ENCODE measurements around the gene ANK2.

Gene ANK2

DNA sequence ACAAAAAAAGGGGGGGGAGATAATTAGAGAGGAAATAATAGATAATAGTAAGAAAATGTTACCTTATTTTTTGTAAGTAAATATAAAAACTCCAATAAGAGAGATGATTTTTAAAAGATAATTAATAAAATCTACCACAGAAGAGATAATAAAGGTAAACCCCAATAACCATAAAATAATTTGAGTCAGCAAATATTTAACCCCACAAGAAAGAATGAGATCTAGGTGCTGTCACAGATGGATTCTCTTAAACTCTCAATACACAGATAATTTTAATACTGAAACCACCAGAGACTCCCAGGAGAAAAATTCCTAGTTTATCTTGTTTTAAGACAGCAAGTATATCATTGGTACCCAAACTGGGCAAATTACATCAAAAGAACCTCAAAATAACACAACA is 341.4 kb downstream of the ANK2 start:
- TF ChIP-seq Cebpa-rat (IDR thresholded peaks at IDR 0.05) = no peak
- Histone ChIP-seq H3K9ac (no peak overlapping the region), H4K20me1 (no peaks in the 10 kb centered on the region), H3K9me3 (peaks cover 10% of the 10 kb centered on the region; the same call in 1 of the 2 replicates), H3K27me3 (no peaks in the 10 kb centered on the region), H3K4me1 (peaks cover 4% of the 10 kb centered on the region), H3K27ac (no peak overlapping the region), H3K36me3 (no peaks in the 10 kb centered on the region), H3K4me2 (no peak overlapping the region), H3K4me3 (no peak overlapping the region)

DNA sequence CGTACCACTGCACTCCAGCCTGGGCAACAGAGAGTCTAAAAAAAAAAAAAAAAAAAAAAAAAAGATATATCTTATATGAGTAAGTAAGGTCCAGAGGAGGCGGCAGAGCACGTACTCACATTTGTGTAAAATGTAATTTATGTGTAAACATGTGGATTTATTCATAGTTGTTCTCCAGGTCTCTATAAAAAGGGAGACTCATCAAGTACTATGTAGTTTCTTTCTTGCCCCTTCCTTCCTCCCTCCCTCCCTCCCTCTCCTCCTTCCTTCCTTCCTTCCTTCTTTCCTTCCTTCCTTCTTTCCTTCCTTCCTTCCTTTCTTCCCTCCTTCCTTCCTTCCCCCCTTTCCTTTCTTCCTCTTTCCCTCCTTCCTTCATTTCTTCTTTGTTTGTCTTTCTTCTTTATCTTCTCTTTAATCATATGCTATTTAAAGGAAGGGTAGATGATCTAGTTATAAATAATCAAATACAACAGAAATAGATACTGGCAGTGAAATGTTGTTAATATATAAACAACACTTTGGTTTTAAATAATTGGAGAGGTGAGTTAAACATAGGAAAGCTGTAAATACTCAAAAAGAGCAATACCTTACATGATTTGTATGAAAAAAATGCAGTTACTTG is 344.8 kb downstream of the ANK2 start:
- H3K9ac ChIP-seq = no peak overlapping the region
- no peak overlapping the region for H3K4me2 ChIP-seq
- no peaks in the 10 kb centered on the region for H4K20me1 ChIP-seq

DNA sequence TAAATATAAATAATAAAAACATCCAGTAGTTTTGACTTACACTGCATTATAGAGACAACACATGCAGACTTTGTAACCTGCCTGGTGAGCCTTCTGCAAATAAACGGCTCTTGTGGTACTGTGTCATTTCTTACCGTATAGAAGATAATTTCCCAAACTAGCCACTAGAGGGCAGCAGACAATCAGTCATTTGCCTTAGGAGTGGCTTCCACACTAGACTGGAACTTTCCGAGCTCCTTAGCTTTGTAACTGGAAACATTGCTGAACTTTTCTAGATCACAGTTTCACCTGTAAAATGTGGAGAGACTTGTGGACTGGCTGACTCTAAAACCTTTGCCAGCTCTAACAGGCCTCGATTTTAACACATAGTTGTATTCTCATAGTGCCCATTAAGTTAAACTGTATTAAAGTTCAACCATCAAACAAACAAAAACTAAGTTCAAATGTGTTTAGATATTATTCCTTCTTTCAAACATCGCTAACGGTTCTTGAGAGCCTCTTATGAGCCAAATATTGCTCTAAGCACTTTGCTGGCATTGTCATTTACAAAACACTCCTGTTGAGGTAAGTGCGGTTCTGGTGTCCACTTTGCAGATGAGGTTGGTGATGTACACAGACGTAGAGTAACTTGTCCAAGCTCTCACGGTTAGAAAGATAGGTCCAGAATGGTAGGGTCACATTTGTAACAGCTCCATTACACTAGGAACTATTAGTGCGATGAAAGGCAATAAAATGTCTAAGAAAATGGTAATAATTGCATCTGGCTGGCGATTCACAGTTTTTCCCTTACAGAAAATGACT is 345.5 kb downstream of the ANK2 start:
- no peaks in the 10 kb centered on the region for H3K27me3 ChIP-seq
- no peak overlapping the region for H3K9ac ChIP-seq
- no peak overlapping the region for H3K27ac ChIP-seq
- H4K20me1 ChIP-seq = no peaks in the 10 kb centered on the region
- H3K4me2 ChIP-seq = no peak overlapping the region
- no peak overlapping the region for H3K4me3 ChIP-seq
- peaks cover 4% of the 10 kb centered on the region for H3K4me1 ChIP-seq
- TF ChIP-seq Cebpa-rat (IDR thresholded peaks at IDR 0.05) = no peak
- H3K9me3 ChIP-seq = 0 out of 2 replicates have a peak, but pooled peaks cover under 1% of the 10 kb centered on the region
- no peaks in the 10 kb centered on the region for H3K36me3 ChIP-seq

More for the DNA sequence above, 344.8 kb downstream of the ANK2 start:
- Histone ChIP-seq H3K27ac (no peak overlapping the region), H3K4me3 (no peak overlapping the region), H3K36me3 (no peaks in the 10 kb centered on the region), H3K9me3 (0 out of 2 replicates have a peak, but pooled peaks cover 2% of the 10 kb centered on the region), H3K4me1 (peaks cover 4% of the 10 kb centered on the region), H3K27me3 (no peaks in the 10 kb centered on the region)
- no peak for TF ChIP-seq Cebpa-rat (IDR thresholded peaks at IDR 0.05)

DNA sequence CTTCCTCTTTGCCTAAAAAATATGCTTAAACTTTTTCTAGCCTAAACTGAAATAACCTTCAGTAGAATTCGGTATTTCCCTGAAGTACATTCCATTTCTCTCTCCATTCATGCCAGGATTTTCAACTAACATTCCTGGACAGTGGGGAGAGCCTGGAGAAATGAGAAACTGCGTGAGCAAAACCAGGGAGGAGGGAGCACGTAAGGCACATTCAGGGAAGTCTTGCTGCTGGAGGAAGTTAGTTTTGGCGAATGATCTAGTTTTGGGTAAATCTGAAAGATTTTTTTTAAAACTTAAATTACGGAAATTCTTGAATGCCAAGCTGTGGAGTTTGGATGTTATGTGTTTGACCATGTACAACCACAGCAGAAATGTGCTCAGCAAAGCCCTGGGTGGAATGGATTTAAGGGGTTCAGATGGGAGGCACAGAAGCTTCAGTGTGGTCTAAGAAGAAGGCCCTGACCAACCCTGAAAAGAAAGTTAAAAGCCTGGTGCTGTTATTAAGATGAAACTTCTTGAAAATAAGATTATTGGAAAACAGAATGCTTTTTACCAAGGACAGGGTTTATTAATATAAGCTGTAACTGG is 347.8 kb downstream of the ANK2 start:
- Histone ChIP-seq H3K27me3 (no peaks in the 10 kb centered on the region), H3K27ac (no peak overlapping the region), H3K9ac (no peak overlapping the region), H3K4me3 (no peak overlapping the region), H3K4me2 (no peak overlapping the region), H3K4me1 (peaks cover 4% of the 10 kb centered on the region), H4K20me1 (no peaks in the 10 kb centered on the region), H3K9me3 (0 out of 2 replicates have a peak, but pooled peaks cover 8% of the 10 kb centered on the region), H3K36me3 (no peaks in the 10 kb centered on the region)
- TF ChIP-seq Cebpa-rat (IDR thresholded peaks at IDR 0.05) = no peak

DNA sequence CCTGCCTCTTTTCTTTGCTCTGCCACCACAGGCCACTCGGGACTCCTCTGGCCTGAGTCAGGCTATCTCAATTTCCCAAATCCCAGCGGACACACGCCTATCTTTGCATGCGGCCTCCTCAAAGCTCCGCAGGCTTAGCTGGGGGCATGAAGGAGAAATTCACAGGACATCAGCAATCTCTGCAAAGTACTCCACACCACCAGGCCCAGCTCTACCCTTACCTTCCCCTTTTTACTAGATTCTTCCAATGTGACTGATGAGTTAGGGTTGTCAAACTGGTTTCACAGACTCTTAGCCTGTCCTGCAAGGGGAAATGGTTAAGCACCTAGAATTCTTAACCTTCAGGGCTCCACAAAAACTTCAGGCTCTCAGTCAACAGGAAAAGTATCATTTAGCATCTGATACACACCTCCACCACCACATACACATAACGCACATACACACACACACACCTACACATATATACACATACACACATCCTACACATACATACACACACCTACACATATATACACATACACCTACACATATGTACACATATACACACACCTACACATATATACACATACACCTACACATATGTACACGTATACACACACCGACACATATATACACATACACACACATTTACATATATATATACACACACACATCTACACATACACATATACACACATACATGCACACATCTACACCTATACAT is 349.1 kb downstream of the ANK2 start:
- H3K27ac ChIP-seq = no peak overlapping the region
- no peak for TF ChIP-seq Cebpa-rat (IDR thresholded peaks at IDR 0.05)
- H3K4me3 ChIP-seq = no peak overlapping the region
- H4K20me1 ChIP-seq = no peaks in the 10 kb centered on the region
- H3K27me3 ChIP-seq = no peaks in the 10 kb centered on the region
- no peaks in the 10 kb centered on the region for H3K36me3 ChIP-seq
- H3K9ac ChIP-seq = no peak overlapping the region
- no peak overlapping the region for H3K4me2 ChIP-seq
- peaks cover 4% of the 10 kb centered on the region for H3K4me1 ChIP-seq
- H3K9me3 ChIP-seq = 0 out of 2 replicates have a peak, but pooled peaks cover 8% of the 10 kb centered on the region

DNA sequence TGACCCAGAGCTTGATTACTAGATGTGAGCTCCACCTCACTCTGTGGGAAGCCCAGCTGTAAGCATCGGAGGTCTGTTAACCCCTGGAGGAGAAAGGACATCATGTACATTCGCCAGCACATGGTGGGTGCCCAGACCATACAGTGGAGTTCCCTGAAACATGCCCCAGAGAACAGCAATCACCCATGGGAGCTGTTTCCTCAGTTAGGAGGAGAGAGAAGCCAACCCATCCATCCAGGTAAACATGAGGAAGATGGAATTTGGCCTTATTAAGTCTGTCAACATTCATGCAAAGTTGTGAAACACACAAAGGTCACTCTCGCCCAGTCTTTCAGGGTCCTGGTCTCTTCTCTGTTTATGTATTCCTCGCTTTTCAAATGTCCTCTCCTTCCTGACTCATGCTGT is 354.7 kb downstream of the ANK2 start:
- Histone ChIP-seq H3K9me3 (0 out of 2 replicates have a peak, but pooled peaks cover 8% of the 10 kb centered on the region), H3K36me3 (no peaks in the 10 kb centered on the region), H3K9ac (no peak overlapping the region), H4K20me1 (no peaks in the 10 kb centered on the region), H3K4me2 (no peak overlapping the region), H3K4me1 (no peaks in the 10 kb centered on the region), H3K4me3 (no peak overlapping the region), H3K27ac (no peak overlapping the region), H3K27me3 (no peaks in the 10 kb centered on the region)
- TF ChIP-seq Cebpa-rat (IDR thresholded peaks at IDR 0.05) = no peak

DNA sequence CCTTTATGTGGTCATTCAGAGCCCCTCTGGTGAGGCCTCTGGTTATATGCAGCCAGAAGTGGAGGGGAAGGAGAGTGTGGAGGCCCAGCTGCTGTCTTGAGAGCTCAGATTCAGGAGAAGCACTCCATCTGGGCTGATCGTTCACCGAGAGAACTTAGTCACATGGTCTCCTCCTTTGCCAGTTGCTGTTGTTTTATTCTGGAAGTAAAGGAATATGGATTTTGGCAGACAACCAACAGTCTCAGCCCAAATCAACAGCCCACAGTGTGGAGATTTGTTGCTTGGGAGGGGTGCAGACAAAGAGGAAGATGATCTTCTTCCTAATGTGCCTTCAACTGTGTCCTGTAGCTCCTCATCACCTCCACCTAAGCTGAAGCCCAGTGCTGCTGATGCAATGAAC is 355.4 kb downstream of the ANK2 start:
- no peaks in the 10 kb centered on the region for H3K4me1 ChIP-seq
- 0 out of 2 replicates have a peak, but pooled peaks cover 8% of the 10 kb centered on the region for H3K9me3 ChIP-seq
- no peak overlapping the region for H3K4me3 ChIP-seq
- no peak overlapping the region for H3K27ac ChIP-seq
- H3K4me2 ChIP-seq = no peak overlapping the region
- no peaks in the 10 kb centered on the region for H3K36me3 ChIP-seq
- H3K9ac ChIP-seq = no peak overlapping the region
- no peak for TF ChIP-seq Cebpa-rat (IDR thresholded peaks at IDR 0.05)
- no peaks in the 10 kb centered on the region for H4K20me1 ChIP-seq
- H3K27me3 ChIP-seq = no peaks in the 10 kb centered on the region

DNA sequence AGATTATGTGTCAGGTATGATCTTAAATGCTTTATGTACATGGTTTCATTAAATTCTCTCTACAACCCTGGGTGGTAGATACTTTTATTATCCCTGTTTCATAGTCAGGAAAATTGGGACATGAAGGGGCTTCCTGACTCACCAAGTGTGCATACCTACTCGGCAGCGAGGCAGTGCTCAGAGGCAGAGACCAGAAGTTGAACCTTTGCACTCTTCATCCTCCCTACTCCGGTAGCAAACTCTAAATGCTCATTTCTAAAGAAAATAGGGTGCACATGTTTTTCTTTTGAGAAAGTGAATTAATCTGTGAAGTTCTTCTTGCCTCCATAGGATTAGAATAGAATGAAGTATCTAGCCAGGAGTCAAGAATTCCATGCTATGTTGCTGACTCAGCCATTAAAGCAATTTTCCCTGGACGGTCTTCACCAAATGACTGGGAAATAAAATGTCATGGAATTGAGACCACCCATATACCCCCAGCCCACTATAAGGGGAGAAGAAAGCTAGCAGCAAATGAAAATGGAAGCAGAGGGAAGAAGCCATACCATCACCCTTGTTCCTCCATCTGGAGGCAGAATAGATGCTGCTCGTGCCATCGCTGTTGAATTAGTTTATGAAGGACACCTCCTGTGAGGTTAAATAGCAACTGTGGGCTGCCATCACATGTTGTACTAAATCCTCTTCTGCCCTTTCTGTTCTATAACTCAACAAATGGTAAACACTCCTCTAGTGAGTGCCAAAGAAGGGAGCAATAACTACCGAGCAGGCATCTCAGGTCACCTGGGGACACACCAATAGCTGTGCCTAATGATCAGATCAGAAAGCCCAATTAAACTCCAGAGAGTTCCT is 356.6 kb downstream of the ANK2 start:
- Histone ChIP-seq H3K4me2 (no peak overlapping the region), H3K4me1 (no peaks in the 10 kb centered on the region), H3K27ac (no peak overlapping the region), H3K9me3 (no peaks in the 10 kb centered on the region), H3K4me3 (no peak overlapping the region), H3K27me3 (no peaks in the 10 kb centered on the region), H4K20me1 (no peaks in the 10 kb centered on the region), H3K36me3 (no peaks in the 10 kb centered on the region), H3K9ac (no peak overlapping the region)
- TF ChIP-seq Cebpa-rat (IDR thresholded peaks at IDR 0.05) = no peak

DNA sequence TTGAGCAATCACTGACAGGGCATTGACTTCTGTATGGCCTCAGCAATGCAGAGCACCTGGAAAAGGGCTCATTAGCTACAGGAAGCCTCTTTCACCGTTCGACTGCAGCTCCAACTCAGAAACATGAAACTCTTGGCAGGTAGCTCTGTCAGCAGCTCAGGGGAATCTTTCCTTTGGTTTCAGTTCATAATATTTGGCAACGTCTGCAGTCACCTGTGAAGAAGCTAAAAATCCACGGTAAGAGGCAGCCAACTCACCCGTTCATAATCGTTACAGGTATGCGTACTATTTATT is 357.2 kb downstream of the ANK2 start:
- Histone ChIP-seq H3K27ac (no peak overlapping the region), H3K4me2 (no peak overlapping the region), H3K4me3 (no peak overlapping the region), H3K9me3 (no peaks in the 10 kb centered on the region), H3K4me1 (no peaks in the 10 kb centered on the region), H3K9ac (no peak overlapping the region), H3K27me3 (no peaks in the 10 kb centered on the region), H4K20me1 (no peaks in the 10 kb centered on the region), H3K36me3 (no peaks in the 10 kb centered on the region)
- no peak for TF ChIP-seq Cebpa-rat (IDR thresholded peaks at IDR 0.05)

Data from BLaER1 (cell line).